Right lobe of liver (tissue), 4 donors: ENCODE results near the gene PLA2G7.

Experiments used
- POLR2A ChIP-seq: fragments of 450-650 bp; IDR thresholded peaks from one replicate; pipeline ENCODE4 v1.6.1; 2017; ENCODE audit warnings: antibody characterized with exemption, mild to moderate bottlenecking
- TF ChIP-seq, protein P1 (sequence below), 4 donors: fragments of 200-600 bp in 3 of 4; fragments of 450-650 bp in 1 of 4; IDR thresholded peaks; one replicate each; pipeline versions ENCODE4 v1.5.1 to v1.8.0; 2016 to 2022; ENCODE audit warnings: antibody characterized with exemption in 4 of 4, mild to moderate bottlenecking in 2 of 4
- donor health status: DM: no; HTN: no; CAD: no.
- donor health status: DM: no; HTN: no; CAD: no.
- donor health status: DM: no; HTN: yes; CAD: no.

DNA sequence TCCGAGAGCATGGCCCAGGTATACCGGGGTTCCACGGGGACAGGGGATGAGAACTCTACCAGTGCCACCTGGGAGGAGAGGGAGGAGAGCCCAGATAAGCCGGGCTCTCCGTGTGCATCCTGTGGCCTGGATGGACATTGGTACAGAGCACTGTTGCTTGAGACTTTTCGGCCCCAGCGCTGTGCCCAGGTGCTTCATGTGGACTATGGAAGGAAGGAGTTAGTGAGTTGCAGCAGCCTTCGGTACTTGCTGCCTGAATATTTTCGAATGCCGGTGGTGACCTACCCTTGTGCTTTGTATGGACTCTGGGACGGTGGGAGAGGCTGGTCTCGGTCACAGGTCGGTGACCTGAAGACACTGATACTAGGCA, 46.2 kb downstream of the PLA2G7 start:
- TF ChIP-seq, protein P1, sequence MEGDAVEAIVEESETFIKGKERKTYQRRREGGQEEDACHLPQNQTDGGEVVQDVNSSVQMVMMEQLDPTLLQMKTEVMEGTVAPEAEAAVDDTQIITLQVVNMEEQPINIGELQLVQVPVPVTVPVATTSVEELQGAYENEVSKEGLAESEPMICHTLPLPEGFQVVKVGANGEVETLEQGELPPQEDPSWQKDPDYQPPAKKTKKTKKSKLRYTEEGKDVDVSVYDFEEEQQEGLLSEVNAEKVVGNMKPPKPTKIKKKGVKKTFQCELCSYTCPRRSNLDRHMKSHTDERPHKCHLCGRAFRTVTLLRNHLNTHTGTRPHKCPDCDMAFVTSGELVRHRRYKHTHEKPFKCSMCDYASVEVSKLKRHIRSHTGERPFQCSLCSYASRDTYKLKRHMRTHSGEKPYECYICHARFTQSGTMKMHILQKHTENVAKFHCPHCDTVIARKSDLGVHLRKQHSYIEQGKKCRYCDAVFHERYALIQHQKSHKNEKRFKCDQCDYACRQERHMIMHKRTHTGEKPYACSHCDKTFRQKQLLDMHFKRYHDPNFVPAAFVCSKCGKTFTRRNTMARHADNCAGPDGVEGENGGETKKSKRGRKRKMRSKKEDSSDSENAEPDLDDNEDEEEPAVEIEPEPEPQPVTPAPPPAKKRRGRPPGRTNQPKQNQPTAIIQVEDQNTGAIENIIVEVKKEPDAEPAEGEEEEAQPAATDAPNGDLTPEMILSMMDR (IDR thresholded peaks at IDR 0.05): no peak
- TF ChIP-seq POLR2A: no peak
